ENCODE data around the gene COPS3.

- no peak for TF ChIP-seq CTCF (IDR thresholded peaks at IDR 0.05)
- no peak for TF ChIP-seq POLR2A (IDR thresholded peaks at IDR 0.05)
Measured at GRCh38 chr17:17206913-17207335, 74.1 kb downstream of the COPS3 start.
